ENCODE data around the gene ANKRD23.

- no peak for TF ChIP-seq CTCF (IDR thresholded peaks at IDR 0.05)
- TF ChIP-seq POLR2A (IDR thresholded peaks at IDR 0.05) = no peak
Measured at GRCh38 chr2:96804986-96805385, 38.8 kb downstream of the ANKRD23 start.
